ENCODE data around the gene HMCN1. TPM values are rescaled to one million over a fixed set of nuclear protein-coding genes. Genes with fewer than 3 reads are reported as not detected.
"Not testable (repeated sequence)": the region's sequence is repeated elsewhere in the genome, so short reads cannot be mapped to it uniquely, and the experiment has no call there.

The HMCN1 gene
- total RNA-seq, 1 donor from 2014 or later, result 3.4 TPM

GRCh38 chr1:185774394-185774793 is 40.2 kb downstream of the HMCN1 start:
- no peak overlapping the region for H3K27ac Mint-ChIP-seq
- no peak for DNase-seq (ENCODE audit: low spot score, unreplicated experiment)
- no peaks in the 10 kb centered on the region for H3K4me1 Mint-ChIP-seq (ENCODE audit: low read depth)
- TF ChIP-seq CTCF (IDR thresholded peaks at IDR 0.05; ENCODE audit: unreplicated experiment), result no peak
- H3K27me3 Mint-ChIP-seq, result no peaks in the 10 kb centered on the region
- no peaks in the 10 kb centered on the region for H3K9me3 Mint-ChIP-seq (ENCODE audit: low read depth)
- no peaks in the 10 kb centered on the region for H3K36me3 Mint-ChIP-seq (ENCODE audit: insufficient read depth)
- no peak overlapping the region for H3K4me3 Mint-ChIP-seq (ENCODE audit: low read depth)

DNA sequence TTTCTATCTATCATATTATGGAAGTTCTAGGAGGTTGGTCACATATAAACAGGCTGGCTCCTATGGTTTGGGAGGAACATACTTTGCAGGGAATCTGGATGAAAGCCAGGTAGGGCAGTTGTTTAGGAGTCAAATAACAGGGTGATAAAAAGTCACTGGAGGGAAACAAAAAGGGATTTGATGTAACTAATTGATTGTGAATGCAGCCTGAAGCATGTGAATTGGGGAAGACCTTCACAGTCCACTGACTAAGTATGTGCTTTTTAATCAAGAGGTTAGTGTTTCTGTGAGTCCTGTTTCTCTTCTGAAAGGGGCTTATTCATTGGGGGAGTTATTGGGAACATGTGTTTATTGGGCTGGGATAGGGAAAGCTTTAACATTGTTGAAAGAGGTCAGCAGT is 41.3 kb downstream of the HMCN1 start:
- no peak overlapping the region for H3K4me3 Mint-ChIP-seq (ENCODE audit: low read depth)
- no peaks in the 10 kb centered on the region for H3K9me3 Mint-ChIP-seq (ENCODE audit: low read depth)
- no peak for DNase-seq (ENCODE audit: low spot score, unreplicated experiment)
- no peaks in the 10 kb centered on the region for H3K4me1 Mint-ChIP-seq (ENCODE audit: low read depth)
- no peak for TF ChIP-seq CTCF (IDR thresholded peaks at IDR 0.05; ENCODE audit: unreplicated experiment)
- H3K27ac Mint-ChIP-seq, result no peak overlapping the region
- no peaks in the 10 kb centered on the region for H3K36me3 Mint-ChIP-seq (ENCODE audit: insufficient read depth)
- no peaks in the 10 kb centered on the region for H3K27me3 Mint-ChIP-seq

DNA sequence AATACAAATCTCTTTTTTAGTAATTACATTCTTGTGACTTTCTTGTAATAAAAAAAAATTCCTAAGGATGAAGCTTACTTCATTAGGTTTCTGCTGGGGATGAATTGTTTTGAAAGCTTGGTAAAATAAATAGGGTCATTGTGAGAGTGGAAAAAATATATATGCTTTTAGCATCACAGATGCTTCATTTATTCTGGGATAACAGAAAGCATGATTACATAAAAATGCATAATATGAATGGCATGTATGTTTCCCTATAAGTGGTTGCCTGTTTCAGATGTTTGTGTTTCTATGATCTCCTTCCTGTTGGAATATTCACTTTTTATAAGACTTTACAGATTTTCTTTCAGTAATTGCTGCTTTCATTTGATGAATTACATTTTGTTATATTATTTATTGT is 42.3 kb downstream of the HMCN1 start:
- H3K4me1 Mint-ChIP-seq (ENCODE audit: low read depth), result no peaks in the 10 kb centered on the region
- peaks cover 3% of the 10 kb centered on the region for H3K9me3 Mint-ChIP-seq (ENCODE audit: low read depth)
- no peak for DNase-seq (ENCODE audit: low spot score, unreplicated experiment)
- no peaks in the 10 kb centered on the region for H3K27me3 Mint-ChIP-seq
- H3K27ac Mint-ChIP-seq, result no peak overlapping the region
- TF ChIP-seq CTCF (IDR thresholded peaks at IDR 0.05; ENCODE audit: unreplicated experiment), result no peak
- H3K4me3 Mint-ChIP-seq (ENCODE audit: low read depth), result no peak overlapping the region
- no peaks in the 10 kb centered on the region for H3K36me3 Mint-ChIP-seq (ENCODE audit: insufficient read depth)

DNA sequence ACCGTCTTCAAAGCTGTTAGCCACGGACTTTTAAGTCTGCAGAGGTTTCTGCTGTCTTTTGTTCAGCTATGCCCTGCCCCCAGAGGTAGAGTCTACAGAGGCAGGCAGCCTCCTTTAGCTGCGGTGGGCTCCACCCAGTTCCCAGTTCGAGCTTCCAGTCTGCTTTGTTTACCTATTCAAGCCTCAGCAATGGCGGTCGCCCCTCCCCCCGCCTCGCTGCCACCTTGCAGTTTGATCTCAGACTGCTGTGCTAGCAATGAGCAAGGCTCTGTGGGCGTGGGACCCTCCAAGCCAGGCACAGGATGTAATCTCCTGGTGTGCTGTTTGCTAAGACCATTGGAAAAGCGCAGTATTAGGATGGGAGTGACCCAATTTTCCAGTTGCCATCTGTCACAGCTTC is 49.7 kb downstream of the HMCN1 start:
- DNase-seq (ENCODE audit: low spot score, unreplicated experiment); H3K27ac Mint-ChIP-seq; H3K27me3 Mint-ChIP-seq; H3K36me3 Mint-ChIP-seq (ENCODE audit: insufficient read depth); H3K4me3 Mint-ChIP-seq (ENCODE audit: low read depth); H3K4me1 Mint-ChIP-seq (ENCODE audit: low read depth): not testable (repeated sequence)
- H3K9me3 Mint-ChIP-seq (ENCODE audit: low read depth), result peaks cover 16% of the 10 kb centered on the region

- Mint-ChIP-seq H3K27ac (no peak overlapping the region), H3K4me3 (ENCODE audit: low read depth) (no peak overlapping the region), H3K9me3 (ENCODE audit: low read depth) (peaks cover 16% of the 10 kb centered on the region), H3K36me3 (ENCODE audit: insufficient read depth) (peaks cover 1% of the 10 kb centered on the region), H3K4me1 (ENCODE audit: low read depth) (peaks cover 7% of the 10 kb centered on the region), H3K27me3 (no peaks in the 10 kb centered on the region)
- no peak for DNase-seq (ENCODE audit: low spot score, unreplicated experiment)
- TF ChIP-seq CTCF (IDR thresholded peaks at IDR 0.05; ENCODE audit: unreplicated experiment), result no peak
These were observed 51.4 kb downstream of the HMCN1 start for GRCh38 chr1:185785586-185785985.

DNA sequence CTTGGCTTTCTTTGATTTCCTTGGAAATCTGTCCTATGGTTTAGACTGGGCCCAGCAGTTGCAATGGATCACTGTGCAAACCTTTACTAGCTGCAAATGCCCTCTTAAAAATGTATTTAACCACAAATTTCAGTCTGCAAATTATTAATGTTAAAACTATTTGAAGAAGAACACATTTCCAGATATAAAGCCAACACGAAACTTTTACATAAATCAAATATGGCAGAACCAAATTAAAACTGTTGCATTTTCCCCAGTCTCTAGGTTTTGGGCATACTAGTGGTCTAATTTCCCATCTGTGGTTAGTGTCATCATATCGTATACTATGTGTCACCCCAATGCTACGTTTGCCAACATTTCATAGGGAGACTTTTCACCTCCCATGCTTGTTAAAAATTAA is 52.3 kb downstream of the HMCN1 start:
- H3K36me3 Mint-ChIP-seq (ENCODE audit: insufficient read depth), result peaks cover 1% of the 10 kb centered on the region
- H3K4me1 Mint-ChIP-seq (ENCODE audit: low read depth), result peaks cover 8% of the 10 kb centered on the region

More for the DNA sequence above, 52.3 kb downstream of the HMCN1 start:
- Mint-ChIP-seq H3K27ac (no peak overlapping the region), H3K27me3 (no peaks in the 10 kb centered on the region), H3K9me3 (ENCODE audit: low read depth) (peaks cover 13% of the 10 kb centered on the region), H3K4me3 (ENCODE audit: low read depth) (no peak overlapping the region)
- no peak for DNase-seq (ENCODE audit: low spot score, unreplicated experiment)
- TF ChIP-seq CTCF (IDR thresholded peaks at IDR 0.05; ENCODE audit: unreplicated experiment), result no peak

All from progenitor cell of endocrine pancreas (in vitro differentiated cells).